Limb (tissue), 2 donors: ENCODE data around the gene ATXN7.

Source experiments
- DNase-seq, 2 donors: peaks; one replicate each; pipeline ENCODE4 v3.0.0-alpha.2; 2016; ENCODE audit errors: extremely low spot score in 2 of 2

ATXN7 gene

GRCh38 chr3:63863150-63864007 is at the start of gene ATXN7, which contains the start of gene THOC7:
ATXN7 (plus strand) TSS chr3:63863867; CDS start chr3:63912599, 48,732 bp downstream.
THOC7 (minus strand) TSS chr3:63863805; CDS start chr3:63863790, 15 bp downstream.
- peak; percentile 45 to 82 for DNase-seq

- no peak for DNase-seq
These were observed 49.4 kb upstream of the ATXN7 start for GRCh38 chr3:63814237-63814636.

DNA sequence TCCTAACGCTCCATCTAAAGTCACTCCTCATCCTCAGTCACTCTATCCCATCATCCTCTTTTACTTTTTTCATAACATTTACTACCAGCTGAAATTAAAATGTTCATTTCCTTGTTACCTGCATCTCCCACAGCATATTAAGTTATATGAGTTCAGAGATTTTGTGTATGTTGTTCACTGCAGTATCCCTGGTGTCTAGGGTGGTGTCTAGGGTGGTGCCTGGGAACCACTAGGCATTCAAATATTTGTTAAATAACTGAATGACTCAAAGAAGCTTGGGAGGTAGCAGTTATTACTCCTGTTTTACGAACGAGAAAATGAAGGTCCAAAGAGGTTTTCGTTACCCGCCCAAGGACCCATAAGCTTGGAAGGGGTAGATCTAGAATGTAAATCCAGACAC is 46.4 kb upstream of the ATXN7 start:
- DNase-seq: no peak

DNA sequence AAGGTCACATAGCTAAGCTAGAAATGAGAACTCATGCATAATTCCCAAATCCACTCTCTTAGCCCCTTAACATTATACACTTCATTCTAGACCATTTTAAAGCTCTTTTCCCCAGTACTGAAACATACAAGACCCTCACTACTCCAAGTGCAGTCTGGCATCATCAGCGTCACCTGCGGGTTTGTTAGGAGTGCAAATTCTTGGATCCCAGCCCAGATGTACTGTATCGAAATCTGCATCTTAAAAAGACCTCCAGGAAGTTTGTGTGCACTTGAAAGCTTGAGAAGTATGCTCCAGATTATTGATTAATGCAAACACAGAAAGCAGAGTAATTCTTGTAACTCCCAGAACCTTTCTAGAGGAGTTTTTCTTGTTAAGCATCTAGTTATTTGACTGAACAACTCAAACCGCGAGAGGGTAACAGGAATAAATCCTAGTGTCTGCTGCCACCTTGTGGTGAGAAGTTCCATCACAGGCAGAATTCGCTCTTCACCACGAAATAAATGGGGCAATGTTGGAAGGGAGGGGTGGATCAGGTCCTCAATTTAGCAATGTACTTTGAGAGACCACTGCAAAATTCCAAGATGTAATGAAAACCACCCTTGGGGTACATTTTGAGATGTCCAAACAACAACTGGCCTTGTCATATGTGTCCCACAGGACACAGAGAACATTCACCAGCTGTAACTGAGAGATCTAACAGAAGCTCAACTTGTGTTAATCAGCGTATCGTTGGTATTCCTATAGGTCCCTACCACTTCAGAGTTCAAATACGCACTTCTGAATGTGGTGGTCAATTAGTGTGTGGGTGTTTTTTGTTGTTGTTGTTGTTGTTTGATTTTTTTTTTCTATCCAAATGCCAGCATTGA is 45.2 kb upstream of the ATXN7 start:
- DNase-seq: peak; percentile 72 to 76

- DNase-seq: no peak
These were observed 44.6 kb upstream of the ATXN7 start, which contains the start of gene C3orf49 for GRCh38 chr3:63819151-63819398. C3orf49 (plus strand) TSS chr3:63819299; CDS start chr3:63819472, 173 bp downstream.

DNA sequence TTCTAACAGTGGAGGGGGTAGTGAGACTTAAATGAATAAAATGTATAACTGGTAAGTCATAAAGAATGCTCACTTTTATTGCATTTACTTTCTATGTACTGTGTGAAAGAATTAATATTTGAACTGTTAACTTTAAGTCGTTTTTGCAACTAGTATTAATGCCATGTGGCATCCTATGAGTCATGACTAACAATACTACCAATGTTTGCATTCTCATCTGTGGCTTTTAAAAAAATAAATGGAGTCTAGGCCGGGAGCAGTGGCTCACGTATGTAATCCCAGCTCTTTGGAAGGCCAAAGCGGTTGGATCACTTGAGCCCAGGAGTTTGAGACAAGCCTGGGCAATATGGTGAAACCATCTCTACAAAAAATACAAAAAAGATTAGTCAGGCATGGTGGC is 39.4 kb upstream of the ATXN7 start:
- no peak for DNase-seq

DNA sequence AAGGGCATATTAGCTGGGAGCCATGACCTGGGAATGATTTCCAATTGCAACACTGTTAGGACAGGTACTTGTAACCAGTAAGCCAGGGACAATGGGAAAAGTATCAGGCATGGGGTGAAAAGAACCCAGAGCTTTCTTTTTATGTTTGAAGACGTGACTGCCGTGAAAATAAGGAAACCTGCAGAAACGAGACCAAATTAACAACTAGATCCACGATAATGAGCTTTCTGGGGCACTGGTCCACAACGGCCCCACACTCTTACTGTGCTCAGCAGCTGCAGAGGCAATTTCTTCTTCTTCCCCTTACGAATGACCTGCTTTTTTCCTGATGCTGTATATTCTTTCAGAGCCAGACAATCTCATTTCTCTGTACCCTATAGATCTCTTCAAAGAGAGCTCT is 33.1 kb upstream of the ATXN7 start:
- DNase-seq: no peak

- no peak for DNase-seq
These were observed 31.3 kb upstream of the ATXN7 start for GRCh38 chr3:63832395-63832794.

- no peak for DNase-seq
These were observed 22.0 kb upstream of the ATXN7 start for GRCh38 chr3:63841704-63842103.

DNA sequence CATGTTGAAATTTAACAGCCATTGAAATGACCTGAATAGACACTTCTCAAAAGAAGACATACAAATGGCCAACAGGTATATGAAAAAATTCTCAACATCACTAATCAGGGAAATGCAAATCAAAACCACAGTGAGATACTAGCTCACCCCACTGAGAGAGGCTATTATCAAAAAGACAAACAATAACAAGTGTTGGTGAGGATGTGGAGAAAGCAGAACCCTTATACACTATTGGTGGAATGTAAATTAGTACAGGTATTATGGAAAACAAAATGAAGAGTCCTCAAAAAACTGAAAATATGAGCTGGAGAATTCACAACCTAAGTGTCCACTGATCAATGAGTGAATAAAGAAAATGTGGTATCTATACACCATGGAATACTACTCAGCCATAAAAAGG is 21.5 kb upstream of the ATXN7 start:
- DNase-seq: no peak

- no peak for DNase-seq
These were observed 18.5 kb upstream of the ATXN7 start for GRCh38 chr3:63845215-63845614.

DNA sequence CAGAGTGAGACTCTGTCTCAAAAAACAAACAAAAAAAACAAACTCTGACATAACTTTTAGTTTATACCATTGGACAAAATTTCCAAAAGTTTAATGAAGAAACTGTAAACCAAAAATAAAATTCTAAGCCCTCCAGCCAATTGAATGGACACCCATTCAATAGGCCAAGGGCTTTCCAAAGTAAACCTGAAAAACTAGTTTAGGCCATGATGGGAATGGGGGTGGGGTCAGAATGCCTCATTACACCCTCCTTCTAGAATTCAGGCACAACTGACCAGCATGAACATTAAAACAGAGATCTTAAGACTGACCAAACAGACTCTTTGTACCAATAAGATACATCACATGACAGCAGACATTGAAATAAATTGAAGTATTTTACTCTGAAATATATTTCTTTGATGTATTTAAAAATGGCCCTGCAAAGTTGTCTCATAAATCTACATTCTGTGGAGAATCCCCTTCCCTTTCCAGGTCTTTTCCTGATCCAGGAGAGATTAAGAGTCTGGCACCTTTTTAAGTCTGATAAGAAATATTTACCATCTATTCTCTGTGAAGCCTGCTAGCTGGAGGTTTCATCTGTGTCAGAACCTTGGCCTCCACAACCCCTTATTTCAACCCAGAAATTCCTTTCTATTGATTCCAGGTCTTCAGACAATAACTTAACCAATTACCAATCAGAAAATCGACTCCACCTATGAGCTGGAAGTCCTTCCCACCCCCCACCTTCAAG is 15.8 kb upstream of the ATXN7 start:
- no peak for DNase-seq

DNA sequence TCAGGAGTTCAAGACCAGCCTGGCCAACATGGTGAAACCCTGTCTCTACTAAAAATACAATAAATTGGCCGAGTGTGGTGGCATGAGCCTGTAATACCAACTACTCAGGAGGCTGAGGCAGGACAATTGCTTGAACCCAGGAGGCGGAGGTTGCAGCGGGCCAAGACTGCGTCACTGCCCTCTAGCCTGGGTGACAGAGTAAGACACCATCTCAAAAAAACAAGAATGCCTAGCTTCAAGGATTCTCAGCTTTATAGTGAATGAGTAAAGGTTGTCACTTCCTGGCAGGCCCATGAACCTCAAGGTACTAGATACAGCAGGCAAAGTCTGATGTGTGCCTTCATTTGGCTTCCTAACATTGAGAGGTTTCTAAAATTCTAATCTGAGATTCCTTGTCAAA is 14.5 kb upstream of the ATXN7 start:
- DNase-seq: no peak

DNA sequence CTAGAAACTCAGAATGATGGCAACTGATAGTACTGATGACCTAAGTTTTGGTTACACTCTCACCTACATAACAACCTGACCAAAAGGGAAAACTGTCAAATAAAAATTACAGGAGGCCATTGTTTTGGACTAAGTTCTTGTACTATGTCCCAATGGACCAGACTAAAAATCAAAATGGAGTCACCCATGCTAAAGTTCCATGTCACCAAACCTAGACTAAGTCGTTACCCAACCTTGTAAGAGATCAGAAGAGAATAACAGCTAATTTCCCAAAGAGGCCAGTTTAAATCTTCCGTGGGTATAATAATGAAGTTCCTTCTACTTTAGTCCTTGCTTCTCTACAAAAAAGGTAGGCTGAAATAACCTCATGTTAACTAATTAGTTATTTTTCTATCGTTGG is 12.4 kb upstream of the ATXN7 start:
- DNase-seq: no peak

DNA sequence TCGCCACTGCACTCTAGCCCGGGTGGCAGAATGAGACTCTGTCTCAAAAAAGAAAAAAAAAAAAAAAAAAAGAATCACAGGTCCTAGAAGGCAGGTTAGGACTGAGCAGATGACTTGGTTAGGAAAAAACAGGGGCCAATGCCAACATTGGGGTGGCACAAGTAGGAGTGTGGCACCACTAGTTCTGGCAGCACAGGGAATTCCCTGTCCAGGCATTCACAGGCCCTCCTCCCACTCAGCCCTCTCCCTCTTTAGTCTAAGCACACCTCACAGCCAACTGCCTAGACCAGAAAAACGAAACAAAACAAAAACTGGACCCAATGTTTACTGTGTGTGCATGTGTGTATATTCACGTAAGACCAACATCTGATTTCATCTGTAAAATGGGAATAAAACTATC is 10.6 kb upstream of the ATXN7 start:
- no peak for DNase-seq

GRCh38 chr3:63855333-63855940 is 8.2 kb upstream of the ATXN7 start:
- no peak for DNase-seq

DNA sequence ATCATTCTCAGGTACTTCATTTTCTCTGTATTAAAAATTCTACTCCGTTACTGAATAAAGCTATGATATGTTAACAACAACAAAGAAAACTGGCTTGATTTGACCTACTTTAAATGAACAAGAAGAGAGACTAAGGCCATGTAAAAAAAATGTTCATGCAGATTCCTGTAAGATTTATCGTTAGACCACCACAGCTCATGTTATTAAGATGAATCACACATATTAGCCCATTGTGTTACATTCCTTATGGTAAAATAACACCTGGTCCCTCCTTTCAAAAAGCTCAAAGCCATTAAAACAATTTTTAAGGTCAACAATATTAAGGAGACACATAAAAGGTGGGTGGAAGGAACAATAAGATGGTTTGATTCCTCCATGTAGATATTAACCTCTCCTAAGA is 6.4 kb upstream of the ATXN7 start:
- no peak for DNase-seq

GRCh38 chr3:63860776-63861175 is 2.9 kb upstream of the ATXN7 start:
- no peak for DNase-seq

DNA sequence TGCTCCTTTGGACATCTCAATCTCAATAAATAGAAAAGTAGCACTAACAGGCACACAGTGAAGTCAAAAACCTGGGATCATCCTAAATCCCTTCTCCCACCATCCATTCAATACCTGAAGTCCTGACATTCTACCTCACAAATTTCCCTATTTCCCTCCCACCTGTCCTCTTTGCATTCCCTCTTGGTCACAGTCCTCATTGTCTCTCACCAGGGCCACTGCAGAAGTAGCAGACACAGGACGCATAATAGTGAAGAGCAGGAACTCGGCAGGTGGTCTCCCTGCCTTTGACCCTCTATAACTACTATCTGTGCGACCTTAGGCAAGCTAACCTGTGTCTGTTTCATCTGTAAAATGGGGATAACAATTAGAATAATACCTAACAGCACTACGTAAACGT is 2.4 kb upstream of the ATXN7 start:
- no peak for DNase-seq

DNA sequence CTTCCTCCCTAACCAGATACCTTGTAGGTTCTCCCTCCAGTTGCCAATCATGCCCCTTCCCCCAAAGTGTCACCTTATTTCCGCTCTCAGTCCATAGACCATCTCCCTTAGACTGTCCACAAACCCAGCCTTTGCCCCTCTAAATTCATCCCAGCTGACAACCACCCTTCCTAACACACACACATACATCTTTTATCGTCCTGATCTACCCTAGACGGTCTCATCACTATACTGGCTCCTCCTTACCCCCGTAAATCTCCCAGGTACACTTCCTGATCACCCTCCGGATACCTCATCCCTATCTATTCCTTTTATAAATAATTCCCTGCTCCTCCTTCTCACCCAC is 890 bp upstream of the ATXN7 start:
- no peak for DNase-seq
